Measurements from ENCODE around the gene HSPA14.
"Not testable (repeated sequence)": the region's sequence is repeated elsewhere in the genome, so short reads cannot be mapped to it uniquely, and the experiment has no call there.

Gene HSPA14

DNA sequence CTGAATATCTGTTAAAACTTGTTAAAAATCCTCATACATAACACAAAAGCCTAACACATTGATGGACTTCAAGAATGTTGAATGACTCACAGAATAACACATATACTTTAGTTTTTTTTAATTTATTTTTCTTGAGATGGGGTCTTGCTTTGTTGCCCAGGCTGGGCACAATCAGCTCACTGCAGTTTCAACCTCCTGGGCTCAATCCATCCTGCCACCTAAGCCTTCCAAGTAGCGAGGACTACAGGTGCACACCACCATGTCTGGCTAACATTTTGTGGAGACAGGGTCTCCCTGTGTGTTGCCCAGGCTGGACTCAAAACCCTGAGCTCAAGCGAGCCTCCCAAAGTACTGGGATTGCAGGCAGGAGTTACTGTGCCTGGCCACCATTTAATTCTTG is 68.7 kb downstream of the HSPA14 start:
- no peak overlapping the region for H3K27ac Mint-ChIP-seq
- peaks cover 35% of the 10 kb centered on the region for H3K9me3 Mint-ChIP-seq
- H3K4me1 Mint-ChIP-seq = no peaks in the 10 kb centered on the region
- TF ChIP-seq, protein P1, sequence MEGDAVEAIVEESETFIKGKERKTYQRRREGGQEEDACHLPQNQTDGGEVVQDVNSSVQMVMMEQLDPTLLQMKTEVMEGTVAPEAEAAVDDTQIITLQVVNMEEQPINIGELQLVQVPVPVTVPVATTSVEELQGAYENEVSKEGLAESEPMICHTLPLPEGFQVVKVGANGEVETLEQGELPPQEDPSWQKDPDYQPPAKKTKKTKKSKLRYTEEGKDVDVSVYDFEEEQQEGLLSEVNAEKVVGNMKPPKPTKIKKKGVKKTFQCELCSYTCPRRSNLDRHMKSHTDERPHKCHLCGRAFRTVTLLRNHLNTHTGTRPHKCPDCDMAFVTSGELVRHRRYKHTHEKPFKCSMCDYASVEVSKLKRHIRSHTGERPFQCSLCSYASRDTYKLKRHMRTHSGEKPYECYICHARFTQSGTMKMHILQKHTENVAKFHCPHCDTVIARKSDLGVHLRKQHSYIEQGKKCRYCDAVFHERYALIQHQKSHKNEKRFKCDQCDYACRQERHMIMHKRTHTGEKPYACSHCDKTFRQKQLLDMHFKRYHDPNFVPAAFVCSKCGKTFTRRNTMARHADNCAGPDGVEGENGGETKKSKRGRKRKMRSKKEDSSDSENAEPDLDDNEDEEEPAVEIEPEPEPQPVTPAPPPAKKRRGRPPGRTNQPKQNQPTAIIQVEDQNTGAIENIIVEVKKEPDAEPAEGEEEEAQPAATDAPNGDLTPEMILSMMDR (IDR thresholded peaks at IDR 0.05; ENCODE audit: unreplicated experiment in 3 of 3) = no peak
- H3K36me3 Mint-ChIP-seq (ENCODE audit: low read depth) = peaks cover 89% of the 10 kb centered on the region
- H3K27me3 Mint-ChIP-seq (ENCODE audit: low read depth) = no peaks in the 10 kb centered on the region
- H3K4me3 Mint-ChIP-seq = no peak overlapping the region

DNA sequence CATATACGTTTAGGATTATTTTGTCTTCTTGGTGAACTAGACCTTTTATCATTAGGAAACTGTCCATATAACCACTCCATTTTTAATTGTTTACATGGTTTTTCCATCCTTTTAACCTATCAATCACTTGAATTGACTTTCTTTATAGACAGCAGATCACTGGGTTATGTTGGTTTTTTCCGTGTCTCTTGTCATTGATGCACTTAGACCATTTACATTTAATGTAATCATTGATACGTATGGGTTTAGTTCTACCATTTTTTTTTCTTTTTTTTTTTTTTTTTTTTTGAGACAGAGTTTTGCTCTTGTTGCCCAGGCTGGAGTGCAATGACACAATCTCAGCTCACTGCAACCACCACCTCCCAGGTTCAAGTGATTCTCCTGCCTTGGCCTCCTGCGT is 69.5 kb downstream of the HSPA14 start:
- H3K4me3 Mint-ChIP-seq; H3K27me3 Mint-ChIP-seq (ENCODE audit: low read depth); H3K4me1 Mint-ChIP-seq; H3K27ac Mint-ChIP-seq: not testable (repeated sequence)
- peaks cover 93% of the 10 kb centered on the region for H3K36me3 Mint-ChIP-seq (ENCODE audit: low read depth)
- peaks cover 35% of the 10 kb centered on the region for H3K9me3 Mint-ChIP-seq

- H3K27ac Mint-ChIP-seq = no peak overlapping the region
- H3K9me3 Mint-ChIP-seq = peaks cover 47% of the 10 kb centered on the region
- TF ChIP-seq, protein P1 (IDR thresholded peaks at IDR 0.05; ENCODE audit: unreplicated experiment in 3 of 3) = no peak
- no peak overlapping the region for H3K4me3 Mint-ChIP-seq
- no peaks in the 10 kb centered on the region for H3K27me3 Mint-ChIP-seq (ENCODE audit: low read depth)
- no peaks in the 10 kb centered on the region for H3K4me1 Mint-ChIP-seq
- H3K36me3 Mint-ChIP-seq (ENCODE audit: low read depth) = peaks cover 99% of the 10 kb centered on the region
Observed at GRCh38 chr10:14909101-14909500, 71.0 kb downstream of the HSPA14 start.

DNA sequence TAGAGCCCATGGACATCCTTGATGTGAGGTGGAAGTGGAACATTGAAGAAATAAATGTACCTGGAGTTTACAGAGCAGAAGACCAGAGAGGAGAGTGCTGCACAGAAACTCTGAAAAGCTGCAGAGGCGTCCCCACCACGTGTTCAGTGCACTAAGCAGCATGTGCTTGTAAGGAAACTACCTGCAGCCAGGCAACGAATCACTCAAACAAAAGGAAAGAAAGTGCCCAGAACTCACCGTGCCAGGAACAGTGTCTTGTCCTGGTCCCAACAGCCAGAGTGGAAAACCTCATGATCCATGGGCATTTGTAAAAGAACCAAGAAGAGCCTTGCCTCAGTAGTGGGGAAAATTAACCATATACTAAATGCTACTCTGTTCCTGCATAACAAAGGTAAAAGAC is 72.8 kb downstream of the HSPA14 start:
- Mint-ChIP-seq H3K27ac (no peak overlapping the region), H3K4me1 (no peaks in the 10 kb centered on the region), H3K4me3 (no peak overlapping the region), H3K9me3 (peaks cover 58% of the 10 kb centered on the region), H3K27me3 (ENCODE audit: low read depth) (no peaks in the 10 kb centered on the region), H3K36me3 (ENCODE audit: low read depth) (peaks cover 100% of the 10 kb centered on the region)
- TF ChIP-seq, protein P1 (IDR thresholded peaks at IDR 0.05; ENCODE audit: unreplicated experiment in 3 of 3) = no peak

DNA sequence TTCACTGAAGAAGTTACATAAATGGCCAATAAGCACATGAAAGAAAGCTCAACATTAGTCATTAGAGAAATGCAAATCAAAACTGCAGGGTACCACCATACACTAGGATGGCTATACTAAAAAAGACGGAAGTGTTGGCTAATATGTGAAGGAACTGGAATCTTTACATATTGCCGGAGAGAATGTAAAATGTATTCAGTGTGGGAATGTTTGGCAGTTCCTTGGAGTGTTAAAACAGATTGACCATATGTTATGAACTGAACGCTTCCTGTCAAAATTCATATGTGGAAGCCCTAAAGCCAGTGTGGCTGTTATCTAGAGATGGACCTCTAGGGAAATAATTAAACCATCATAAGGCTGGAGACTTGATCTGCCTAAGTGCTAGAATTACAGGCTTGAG is 73.7 kb downstream of the HSPA14 start:
- Mint-ChIP-seq H3K4me1 (no peaks in the 10 kb centered on the region), H3K36me3 (ENCODE audit: low read depth) (peaks cover 100% of the 10 kb centered on the region), H3K9me3 (peaks cover 64% of the 10 kb centered on the region), H3K27me3 (ENCODE audit: low read depth) (no peaks in the 10 kb centered on the region), H3K4me3 (no peak overlapping the region), H3K27ac (no peak overlapping the region)
- TF ChIP-seq, protein P1 (IDR thresholded peaks at IDR 0.05; ENCODE audit: unreplicated experiment in 3 of 3) = no peak

- TF ChIP-seq, protein P1 (IDR thresholded peaks at IDR 0.05; ENCODE audit: unreplicated experiment in 3 of 3) = no peak
- no peaks in the 10 kb centered on the region for H3K4me1 Mint-ChIP-seq
- H3K4me3 Mint-ChIP-seq = no peak overlapping the region
- peaks cover 53% of the 10 kb centered on the region for H3K9me3 Mint-ChIP-seq
- H3K36me3 Mint-ChIP-seq (ENCODE audit: low read depth) = peaks cover 99% of the 10 kb centered on the region
- no peak overlapping the region for H3K27ac Mint-ChIP-seq
- H3K27me3 Mint-ChIP-seq (ENCODE audit: low read depth) = no peaks in the 10 kb centered on the region
Observed at GRCh38 chr10:14916600-14916999, 78.5 kb downstream of the HSPA14 start.
